TTC549 (cell line): Measurements from ENCODE around the gene TIMMDC1.

Experiments used
- FAIRE-seq: peaks from 2 replicates; lab custom pipeline; 2012; peaks lifted over from hg19 to GRCh38; lab: Jason Lieb, UNC

TIMMDC1 gene, protein sequence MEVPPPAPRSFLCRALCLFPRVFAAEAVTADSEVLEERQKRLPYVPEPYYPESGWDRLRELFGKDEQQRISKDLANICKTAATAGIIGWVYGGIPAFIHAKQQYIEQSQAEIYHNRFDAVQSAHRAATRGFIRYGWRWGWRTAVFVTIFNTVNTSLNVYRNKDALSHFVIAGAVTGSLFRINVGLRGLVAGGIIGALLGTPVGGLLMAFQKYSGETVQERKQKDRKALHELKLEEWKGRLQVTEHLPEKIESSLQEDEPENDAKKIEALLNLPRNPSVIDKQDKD

DNA sequence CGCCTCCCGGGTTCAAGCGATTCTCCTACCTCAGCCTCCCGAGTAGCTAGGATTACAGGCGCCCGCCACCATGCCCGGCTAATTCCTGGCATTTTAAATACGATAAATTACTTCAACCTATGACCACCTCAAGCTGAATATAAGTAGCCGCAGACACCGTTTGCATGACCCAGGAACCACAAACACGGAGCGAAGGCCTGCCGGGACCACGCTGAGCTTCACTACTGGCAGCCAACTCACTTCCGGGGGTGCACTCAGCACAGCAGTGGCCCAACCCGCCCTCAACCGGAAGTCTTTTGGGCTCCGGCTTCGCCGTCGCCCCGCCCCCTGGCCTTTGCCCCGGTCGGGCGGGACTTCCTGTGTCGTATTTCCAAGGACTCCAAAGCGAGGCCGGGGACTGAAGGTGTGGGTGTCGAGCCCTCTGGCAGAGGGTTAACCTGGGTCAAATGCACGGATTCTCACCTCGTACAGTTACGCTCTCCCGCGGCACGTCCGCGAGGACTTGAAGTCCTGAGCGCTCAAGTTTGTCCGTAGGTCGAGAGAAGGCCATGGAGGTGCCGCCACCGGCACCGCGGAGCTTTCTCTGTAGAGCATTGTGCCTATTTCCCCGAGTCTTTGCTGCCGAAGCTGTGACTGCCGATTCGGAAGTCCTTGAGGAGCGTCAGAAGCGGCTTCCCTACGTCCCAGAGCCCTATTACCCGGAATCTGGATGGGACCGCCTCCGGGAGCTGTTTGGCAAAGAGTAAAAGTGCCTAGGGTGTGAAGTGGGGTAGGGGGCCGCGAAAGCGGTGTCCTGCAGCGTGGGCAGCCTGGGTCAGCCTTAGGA is at the start of gene TIMMDC1:
TSS of gene TIMMDC1 (plus strand) at position 362 of the 826 bp plus-strand sequence. CDS start at position 549, 187 bp downstream.
- FAIRE-seq: peak; percentile 73

DNA sequence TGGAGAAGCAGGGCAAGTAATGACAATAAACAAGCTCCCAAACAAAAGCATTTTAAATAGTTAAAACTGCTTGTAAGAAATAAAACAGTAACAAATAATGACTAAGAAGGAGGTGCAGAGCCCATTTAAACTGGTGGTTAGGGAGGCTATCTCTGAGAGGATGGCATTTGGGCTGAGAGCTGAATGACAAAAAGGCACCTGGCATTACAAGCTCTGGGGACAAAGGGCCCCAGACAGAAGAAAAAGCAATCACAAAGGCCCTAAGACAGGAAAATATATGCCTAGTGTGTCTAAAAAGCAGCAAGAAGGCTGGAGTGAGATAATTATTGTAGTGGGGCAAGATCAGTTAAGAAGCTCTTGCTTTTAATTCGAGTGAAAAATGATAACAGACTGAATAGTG is 44.5 kb upstream of the TIMMDC1 start:
- no peak for FAIRE-seq

DNA sequence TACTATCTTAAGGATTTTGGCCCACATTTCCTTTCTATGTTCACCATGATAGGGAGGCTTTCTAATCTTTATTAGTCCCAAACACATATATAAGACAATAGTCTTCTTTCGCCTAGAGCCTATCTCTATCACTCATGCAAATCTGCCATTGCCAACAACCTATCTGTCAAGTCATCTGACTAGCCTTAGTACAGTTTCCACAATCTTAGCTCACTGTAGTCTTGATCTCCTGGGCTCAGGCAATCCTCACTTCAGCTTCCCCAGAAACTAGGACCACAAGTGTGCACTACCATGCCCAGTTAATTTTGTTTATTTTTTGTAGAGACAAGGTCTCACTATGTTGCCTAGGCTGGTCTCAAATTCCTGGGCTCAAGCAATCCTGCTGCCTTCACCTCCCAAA is 41.9 kb upstream of the TIMMDC1 start:
- no peak for FAIRE-seq

DNA sequence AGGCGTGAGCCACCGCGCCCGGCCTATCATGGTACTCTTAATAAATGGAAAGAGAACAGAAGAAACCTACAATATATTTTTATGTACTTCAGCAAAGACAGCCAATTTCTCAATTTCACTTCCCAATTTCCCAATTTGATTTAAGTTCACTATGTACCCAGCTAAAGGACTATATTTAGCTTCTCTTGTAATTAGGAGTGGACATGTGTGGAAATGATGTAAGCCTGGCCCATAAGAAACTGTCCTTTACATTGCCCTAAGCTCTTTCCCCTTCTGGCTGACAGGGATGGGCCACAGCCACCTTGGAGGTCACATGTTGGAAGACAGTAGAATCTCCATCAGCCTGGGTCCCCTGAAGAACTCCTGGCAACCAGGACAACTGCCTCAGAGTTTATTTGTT is 41.1 kb upstream of the TIMMDC1 start:
- no peak for FAIRE-seq

DNA sequence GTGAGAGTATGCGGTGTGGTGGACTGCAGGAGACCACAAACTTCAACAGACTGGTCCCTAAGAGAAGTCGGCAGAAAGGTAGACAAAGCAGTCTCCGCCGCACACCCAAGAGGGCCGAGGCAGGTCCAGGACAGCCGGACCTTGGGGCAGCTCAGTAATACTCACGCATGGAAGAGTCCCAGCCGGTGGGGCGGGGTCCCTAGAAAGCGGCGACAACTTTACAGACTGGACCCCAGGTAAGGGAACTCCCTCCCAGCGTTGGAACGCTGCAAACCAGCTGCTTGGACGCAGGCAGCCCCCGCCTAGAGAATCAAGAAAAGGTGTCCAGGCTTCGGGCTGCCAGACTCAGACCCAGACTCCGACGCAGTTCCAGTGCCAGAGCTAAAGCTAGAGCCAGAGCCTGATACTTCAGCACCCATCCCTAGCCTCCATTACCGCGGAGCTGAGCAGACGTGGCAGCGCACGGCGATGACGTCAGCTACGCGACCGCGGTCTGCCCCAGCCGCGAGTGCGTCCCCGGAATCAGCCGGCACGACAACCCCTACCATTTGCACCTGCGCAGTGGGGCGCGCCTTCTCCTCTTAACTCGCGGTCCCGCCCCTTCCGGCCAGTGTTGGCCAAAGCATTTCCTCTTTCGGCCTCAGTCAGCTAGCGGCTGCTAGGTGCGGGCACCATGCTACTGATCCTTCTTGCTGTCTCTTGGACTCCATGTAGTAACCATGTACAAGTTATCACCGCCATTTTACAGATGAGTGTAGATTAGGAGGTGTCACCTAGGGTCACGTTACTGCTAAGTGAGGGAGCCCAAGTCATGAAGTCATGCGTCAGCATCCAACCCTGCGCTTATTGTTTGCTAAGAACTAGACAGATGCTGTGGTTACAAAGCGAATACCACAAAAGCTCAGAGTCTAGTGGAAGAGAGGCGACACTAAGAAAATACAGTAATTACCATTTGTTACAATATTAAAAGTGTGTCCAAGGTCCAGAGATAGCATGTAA is 34.9 kb upstream of the TIMMDC1 start, which contains the start of gene TMEM39A:
TSS of gene TMEM39A (minus strand) at position 445 of the 999 bp plus-strand sequence. CDS start 1,541 bp downstream, outside the sequence.
- FAIRE-seq: peak; percentile 83

DNA sequence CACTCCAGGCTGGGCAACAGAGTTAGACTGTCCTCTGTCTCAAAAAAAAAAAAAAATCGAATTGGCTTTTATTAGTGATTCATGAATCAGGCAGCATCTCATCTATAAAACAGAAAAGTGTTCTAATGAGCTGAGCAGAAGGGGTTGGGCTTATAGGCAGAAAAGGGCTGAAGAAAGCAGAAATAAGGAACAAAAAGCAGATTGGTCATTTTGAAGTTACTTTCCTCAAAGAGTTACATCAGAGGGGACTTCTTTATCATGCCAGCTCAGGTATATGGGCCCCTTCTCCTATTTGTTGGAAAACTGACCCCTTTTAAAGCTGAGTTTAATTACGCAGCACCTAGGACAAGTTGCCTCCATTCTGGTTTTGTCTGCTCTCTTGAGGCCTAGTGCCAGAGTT is 30.3 kb upstream of the TIMMDC1 start:
- FAIRE-seq: no peak

DNA sequence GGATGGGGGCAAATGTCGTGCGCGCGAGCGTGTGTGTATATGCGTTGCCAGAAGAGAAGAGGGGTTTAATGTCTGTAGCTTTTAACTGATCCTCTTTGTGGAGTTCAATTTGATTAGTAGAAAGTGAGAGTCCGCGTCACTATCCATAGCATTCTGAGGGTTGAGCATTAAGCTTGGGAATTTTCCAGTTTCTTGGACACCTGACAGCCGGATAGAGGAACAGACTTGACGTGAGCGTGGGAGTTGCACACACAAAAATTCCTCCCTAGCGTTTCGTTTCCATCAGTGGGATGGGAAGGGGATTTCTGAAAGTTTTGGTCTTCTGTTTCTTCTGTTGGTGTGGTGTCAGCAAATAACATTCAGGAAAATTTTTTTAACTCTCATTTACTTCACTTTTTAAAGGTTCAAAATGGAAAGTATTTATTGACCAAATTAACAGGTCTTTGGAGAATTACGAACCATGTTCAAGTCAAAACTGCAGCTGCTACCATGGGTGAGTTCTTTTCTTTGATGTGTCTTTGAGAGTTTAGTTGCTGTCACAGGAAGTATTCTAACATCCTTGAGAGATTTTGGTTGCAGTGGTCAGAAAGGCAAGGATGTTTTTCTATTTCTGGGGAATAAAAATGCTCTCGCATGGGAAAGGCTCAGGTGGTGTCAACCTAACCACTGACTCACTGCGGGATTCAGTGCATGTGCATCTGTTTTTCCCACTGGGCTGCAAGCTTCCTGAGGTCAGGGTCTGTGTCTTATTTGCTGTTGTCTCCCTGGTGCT is 28.7 kb upstream of the TIMMDC1 start:
- no peak for FAIRE-seq

DNA sequence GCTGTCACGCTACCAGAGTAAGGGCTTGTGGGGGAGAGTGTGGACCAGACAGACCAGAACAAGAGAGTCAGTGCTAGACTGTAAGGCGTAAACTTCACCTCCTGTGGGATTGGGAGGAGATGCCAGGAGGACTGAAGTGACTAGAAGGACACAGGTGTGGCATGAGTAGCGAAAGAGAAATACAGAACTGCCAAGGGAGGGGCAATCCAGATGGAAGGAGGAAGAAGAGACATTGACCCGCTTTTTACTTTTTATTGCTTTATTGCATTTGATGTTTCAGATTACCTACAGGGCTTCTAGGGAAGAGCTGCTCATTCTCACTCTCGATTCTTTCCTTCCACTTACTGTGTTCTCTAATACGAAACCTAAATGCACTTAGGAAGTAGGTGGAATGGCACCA is 27.5 kb upstream of the TIMMDC1 start:
- no peak for FAIRE-seq

DNA sequence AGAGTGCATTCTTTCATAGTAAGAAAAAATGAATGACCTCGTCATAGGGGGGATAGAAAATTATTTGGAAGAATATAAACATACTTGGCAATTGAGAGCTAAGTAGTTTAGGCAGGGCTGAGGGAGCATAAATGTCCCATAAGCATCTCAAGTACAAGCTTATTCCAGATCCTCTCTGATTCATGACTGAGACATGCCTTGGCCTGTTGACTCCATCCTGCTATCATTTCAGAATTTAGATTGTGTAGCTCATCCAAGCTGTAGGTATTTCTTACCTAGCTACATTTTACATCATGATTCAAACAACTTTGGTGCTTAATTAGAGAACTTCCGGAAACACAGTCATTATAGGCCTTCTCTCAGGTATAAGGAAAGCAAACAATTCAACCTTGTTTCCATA is 17.3 kb upstream of the TIMMDC1 start:
- FAIRE-seq: no peak

DNA sequence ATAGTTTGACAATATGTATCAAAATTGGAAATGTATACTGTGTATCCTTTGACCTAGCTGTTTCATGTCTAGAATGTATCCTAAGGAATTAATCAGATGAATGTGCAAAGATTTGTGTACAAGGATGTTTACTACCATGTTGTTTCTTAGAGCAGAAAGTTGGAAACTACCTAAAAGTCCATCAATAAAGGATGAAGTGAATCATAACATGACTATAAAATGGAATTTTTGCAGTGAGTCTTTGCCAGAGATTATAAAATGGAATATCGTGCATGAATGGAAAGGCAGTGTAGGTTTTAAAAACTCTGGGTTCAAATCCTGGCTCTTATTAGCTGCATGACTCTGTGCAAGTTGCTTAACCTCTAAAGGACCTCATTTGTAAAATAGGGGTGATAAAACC is 15.2 kb upstream of the TIMMDC1 start:
- no peak for FAIRE-seq

DNA sequence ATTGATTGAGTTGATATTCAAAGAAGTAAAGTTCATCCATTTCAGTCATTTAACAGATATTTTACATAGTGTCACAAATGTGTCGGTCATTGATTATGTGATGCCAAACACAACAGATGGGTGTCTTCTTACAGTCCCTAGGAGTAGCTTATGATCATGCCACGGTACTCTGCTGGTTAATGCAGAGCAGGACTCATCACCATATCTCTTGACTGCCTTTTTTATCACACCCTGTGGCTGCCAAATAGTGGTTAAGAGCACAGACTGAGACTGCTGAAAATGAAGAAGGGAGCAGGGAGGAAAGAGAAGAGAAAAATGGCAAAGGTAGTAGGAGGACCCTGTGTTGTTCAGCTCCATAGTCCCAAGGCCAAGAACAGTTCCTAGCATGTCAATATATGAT is 12.8 kb upstream of the TIMMDC1 start:
- no peak for FAIRE-seq

DNA sequence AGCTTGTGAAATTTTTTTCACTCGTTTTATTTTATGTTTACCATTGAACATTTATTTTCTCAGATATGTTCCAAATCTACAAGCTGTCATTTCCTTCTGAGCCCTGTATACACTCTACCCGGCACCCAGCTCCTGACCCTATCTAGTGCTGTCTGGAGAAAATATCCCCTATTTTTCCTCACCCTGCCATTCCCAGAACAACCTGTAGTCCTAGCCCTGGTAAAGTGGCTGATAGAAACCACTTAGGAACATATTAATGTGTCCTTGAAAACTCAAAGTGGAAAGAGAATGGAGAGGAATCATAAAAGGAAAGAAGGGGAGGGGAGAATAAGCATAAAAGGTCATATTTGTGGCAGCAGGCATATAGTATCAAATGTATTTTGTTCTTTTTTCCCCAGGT is 8.2 kb upstream of the TIMMDC1 start:
- no peak for FAIRE-seq

DNA sequence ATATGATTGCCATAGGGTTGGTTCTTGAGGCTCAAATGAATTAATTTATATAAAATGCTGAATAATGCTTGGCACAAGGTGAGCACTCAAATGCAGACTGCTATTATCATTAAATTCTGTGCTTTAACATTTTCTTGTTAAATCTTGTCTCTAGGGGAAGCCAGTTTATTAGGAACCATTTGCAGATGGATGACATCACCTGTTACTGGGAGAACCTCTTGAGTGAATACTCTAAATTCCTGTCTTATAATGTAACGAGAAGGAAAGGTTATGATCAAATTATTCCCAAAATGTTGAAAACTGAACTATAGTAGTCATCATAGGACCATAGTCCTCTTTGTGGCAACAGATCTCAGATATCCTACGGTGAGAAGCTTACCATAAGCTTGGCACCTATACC is 6.2 kb upstream of the TIMMDC1 start:
- FAIRE-seq: no peak

DNA sequence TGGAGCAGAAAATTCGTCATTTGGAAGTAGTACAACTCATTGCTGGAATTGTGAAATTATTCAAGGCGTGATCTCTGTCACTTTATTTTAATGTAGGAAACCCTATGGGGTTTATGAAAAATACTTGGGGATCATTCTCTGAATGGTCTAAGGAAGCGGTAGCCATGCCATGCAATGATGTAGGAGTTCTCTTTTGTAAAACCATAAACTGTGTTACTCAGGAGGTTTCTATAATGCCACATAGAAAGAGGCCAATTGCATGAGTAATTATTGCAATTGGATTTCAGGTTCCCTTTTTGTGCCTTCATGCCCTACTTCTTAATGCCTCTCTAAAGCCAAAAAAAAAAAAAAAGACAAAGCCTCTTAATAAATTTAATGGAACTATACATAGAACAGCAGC is 5.5 kb upstream of the TIMMDC1 start:
- no peak for FAIRE-seq

DNA sequence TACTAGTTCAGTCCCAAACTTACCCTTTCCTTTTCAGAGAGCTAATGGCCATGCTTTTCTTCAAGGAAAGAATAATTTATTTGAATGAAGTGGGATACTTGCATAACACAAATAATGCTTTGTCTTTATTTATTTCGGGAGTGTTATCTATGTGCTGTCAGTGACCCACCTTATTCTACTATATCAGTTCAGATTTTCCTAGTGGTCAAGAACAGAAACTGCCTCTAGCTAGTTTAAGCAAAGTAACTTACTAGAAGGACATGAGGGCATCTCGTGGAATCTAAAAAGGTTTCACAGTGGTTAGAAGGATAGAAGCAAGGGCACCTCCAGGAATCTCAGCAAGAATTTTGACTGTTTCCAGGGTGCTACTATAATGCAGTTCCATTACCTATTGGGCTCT is 3.8 kb upstream of the TIMMDC1 start:
- FAIRE-seq: no peak

DNA sequence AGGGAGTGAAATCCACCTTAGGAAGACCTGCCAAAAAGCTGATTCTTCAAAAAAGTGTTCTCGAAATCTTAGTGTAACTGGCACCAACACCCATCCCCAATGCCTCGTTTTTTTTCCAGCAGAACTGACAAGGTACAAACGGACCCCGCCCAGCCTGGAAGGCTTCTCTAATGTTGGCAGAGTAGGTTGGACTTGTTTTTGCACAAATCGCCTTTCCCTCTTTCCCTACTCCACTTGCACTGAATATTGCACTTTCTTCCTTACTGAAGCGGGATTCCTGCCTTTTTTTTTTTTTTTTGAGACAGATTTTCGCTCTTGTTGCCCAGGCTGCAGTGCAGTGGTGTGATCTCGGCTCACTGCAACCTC is 544 bp upstream of the TIMMDC1 start:
- FAIRE-seq: no peak

DNA sequence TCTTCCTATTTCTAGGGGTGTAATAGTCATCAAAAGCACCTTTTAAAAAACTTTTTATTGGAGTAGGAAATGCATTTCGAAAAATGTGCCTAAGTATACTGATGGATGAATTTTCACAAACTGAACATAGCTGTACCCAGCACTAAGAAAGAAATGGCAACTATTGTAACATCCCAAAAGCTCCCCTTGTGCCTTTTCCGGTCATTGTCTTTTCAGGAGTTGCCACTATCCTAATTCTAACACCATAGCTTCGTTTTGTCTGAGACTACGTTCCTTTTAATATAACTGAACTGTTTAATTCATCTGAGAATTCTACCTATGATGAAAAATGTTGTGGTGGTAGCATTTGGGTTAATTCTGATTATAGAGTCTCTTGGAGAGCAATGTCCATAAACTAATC is 1.9 kb downstream of the TIMMDC1 start:
- FAIRE-seq: no peak

DNA sequence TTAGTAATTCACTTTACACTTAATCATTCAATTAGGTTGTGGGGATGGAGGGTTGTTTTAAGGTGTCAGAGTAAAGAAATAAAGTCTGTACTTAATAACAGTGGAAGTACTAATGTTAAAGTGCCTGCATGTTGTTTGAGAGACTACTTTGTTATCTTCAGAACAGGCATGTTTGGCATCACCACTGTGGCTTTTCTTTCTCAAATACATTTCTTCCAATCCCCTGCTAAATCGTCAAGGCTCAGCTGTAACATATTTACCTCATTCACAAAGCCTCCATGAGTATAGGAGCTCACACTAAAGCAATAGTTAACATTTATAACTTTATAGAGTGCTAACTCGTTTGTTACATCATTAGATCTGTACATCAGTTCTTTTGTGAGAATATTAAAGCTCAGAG is 2.6 kb downstream of the TIMMDC1 start:
- FAIRE-seq: no peak

DNA sequence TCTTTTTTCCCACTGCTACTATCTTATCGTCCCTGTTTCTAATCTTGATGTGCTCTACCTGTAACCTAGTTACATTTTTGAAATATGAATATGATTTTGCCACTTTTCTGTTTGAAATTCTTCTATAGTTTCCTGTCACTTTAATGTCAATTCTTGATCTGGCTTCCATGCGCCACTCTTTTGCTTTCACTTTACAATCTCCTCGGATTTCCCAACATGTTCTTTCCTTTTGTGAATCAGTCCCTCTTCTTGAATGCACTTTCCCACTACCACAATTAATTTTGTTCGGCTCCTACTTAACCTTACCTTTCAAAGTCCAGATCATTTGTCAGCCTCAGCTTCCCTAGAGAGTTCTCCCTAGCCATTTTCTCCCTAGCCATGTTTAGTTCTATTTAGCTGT is 8.3 kb downstream of the TIMMDC1 start:
- FAIRE-seq: no peak

DNA sequence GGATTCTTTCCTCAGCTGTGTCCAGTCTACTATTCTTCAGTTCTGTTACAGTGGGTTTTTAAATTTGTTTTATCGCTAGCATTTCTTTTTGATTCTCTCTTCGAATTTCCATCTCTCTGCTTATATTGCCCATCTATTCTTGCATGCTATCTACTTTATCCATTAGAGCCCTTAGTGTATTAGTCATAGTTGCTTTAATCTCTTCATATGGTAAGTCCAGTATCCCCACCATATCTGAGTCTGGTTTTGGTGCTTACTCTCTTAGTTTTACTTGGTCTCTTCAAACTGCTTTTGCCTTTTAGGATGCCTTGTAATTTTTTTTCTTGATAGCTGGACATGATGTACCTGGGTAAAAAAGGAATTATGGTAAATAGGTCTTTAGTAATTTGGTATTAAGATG is 9.1 kb downstream of the TIMMDC1 start:
- FAIRE-seq: no peak

DNA sequence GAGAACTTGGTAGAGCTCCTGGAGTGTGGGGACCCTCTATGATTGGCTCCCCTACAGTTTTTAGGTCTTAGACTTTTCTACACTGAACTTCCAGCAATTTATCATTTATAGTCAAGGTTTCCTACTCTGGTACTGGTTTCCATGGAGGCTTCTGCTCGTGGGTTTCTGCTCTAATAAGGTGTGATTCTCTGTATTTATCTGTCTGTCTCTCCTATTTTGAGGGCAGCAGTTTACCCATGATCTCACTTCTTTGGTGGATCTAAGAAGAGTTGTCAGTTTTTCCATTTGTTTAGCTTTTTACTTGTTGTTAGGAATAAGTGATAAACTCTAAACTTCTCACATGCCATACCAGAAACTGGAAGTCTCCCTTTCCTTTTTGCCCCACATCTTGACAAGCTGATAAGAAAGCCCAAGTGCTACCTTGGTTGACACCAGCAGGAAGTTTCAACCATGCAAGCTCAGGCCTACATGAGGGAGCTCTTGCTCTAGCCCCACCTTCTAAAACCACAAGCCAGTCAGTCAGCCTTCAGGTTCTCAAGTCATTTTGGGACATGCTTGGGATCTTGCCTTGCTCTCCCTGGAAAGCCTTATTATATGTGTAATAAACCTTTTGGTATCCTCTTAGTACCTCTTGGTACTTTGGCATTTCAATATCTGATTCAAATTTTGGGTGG is 10.0 kb downstream of the TIMMDC1 start:
- no peak for FAIRE-seq
